IMR-90 (cell line): ENCODE data around the gene PVALEF. TPM values are rescaled to one million over a fixed set of nuclear protein-coding genes. Genes with fewer than 3 reads are reported as not detected.
"Not testable (repeated sequence)": the region's sequence is repeated elsewhere in the genome, so short reads cannot be mapped to it uniquely, and the experiment has no call there.

Source experiments
- ATAC-seq: fragments of 200-7000 bp; cut with Tn5 transposase; 2 replicates; pipeline ENCODE4 v1.9.1; 2020; ENCODE audit warnings: low read depth, mild to moderate bottlenecking, moderate library complexity
- BruUV-seq: library from RNA; stranded (reverse); fragments of 400-500 nt; replicated peaks from 2 replicates; lab custom pipeline; 2021; lab: Mats Ljungman, UMichigan
- CTCF ChIA-PET: fragments of 300-600 bp; formaldehyde crosslinking; extraction: SDS; loops from one replicate; lab custom pipeline; 2021; ENCODE audit warnings: antibody characterized with exemption; lab: Yijun Ruan, JAX
- POLR2A ChIA-PET: fragments of 300-600 bp; sonication (Branson Sonifier 250); formaldehyde crosslinking; loops from one replicate; lab custom pipeline; 2022; ENCODE audit warnings: antibody characterized with exemption; ENCODE audit not compliant: unreplicated experiment; lab: Charles Lee
- DNase-seq: peaks from one replicate; pipeline ENCODE4 v3.0.0; 2013
- H2AFZ ChIP-seq: replicated peaks from 2 replicates; pipeline ENCODE3; 2013; ENCODE audit warnings: low read length, mild to moderate bottlenecking; ENCODE audit not compliant: poor library complexity
- H2AK5ac ChIP-seq: 2 replicates; pipeline ENCODE4 v1.6.1; 2013; ENCODE audit warnings: low read depth, low read length, inconsistent platforms
- H2AK9ac ChIP-seq: replicated peaks from 2 replicates; pipeline ENCODE3; 2013; ENCODE audit warnings: mild to moderate bottlenecking, low read depth, low read length, moderate library complexity; ENCODE audit not compliant: poor library complexity
- H2BK120ac ChIP-seq: 2 replicates; pipeline ENCODE4 v1.6.1; 2013; ENCODE audit warnings: low read depth, low read length, inconsistent platforms
- H2BK15ac ChIP-seq: 3 replicates; pipeline ENCODE4 v1.6.1; 2013; ENCODE audit warnings: low read depth, low read length, inconsistent platforms
- H2BK20ac ChIP-seq: 2 replicates; pipeline ENCODE4 v1.6.1; 2013; ENCODE audit warnings: low read depth, mild to moderate bottlenecking, inconsistent platforms, low read length, moderate library complexity
- H2BK5ac ChIP-seq: 2 replicates; pipeline ENCODE4 v1.6.1; 2013; ENCODE audit warnings: mild to moderate bottlenecking, low read depth, low read length, inconsistent platforms; ENCODE audit not compliant: poor library complexity, severe bottlenecking
- H3K14ac ChIP-seq: replicated peaks from 2 replicates; pipeline ENCODE4 v1.6.1; 2013; ENCODE audit warnings: low read depth, low read length, inconsistent platforms
- H3K18ac ChIP-seq: 2 replicates; pipeline ENCODE4 v1.6.1; 2013; ENCODE audit warnings: low read depth, low read length, control low read depth
- H3K23ac ChIP-seq: 2 replicates; pipeline ENCODE4 v1.6.1; 2013; ENCODE audit warnings: low read depth, low read length, inconsistent platforms
- H3K27ac ChIP-seq: 2 replicates; pipeline ENCODE4 v1.5.1; 2013; ENCODE audit warnings: mild to moderate bottlenecking, control low read depth, low read length; ENCODE audit not compliant: insufficient read depth
- H3K27me3 ChIP-seq: 2 replicates; pipeline ENCODE4 v1.6.1; 2013; ENCODE audit warnings: low read length; ENCODE audit not compliant: control insufficient read depth, insufficient read depth
- H3K36me3 ChIP-seq: 2 replicates; pipeline ENCODE4 v1.6.1; 2013; ENCODE audit warnings: low read length, mixed read lengths; ENCODE audit not compliant: control insufficient read depth, insufficient read depth
- H3K4ac ChIP-seq: 2 replicates; pipeline ENCODE4 v1.6.1; 2013; ENCODE audit warnings: low read depth, low read length, inconsistent platforms
- H3K4me1 ChIP-seq: 2 replicates; pipeline ENCODE4 v1.6.1; 2013; ENCODE audit warnings: low read length, mixed read lengths; ENCODE audit not compliant: control insufficient read depth, insufficient read depth
- H3K4me2 ChIP-seq: 2 replicates; pipeline ENCODE4 v1.6.1; 2013; ENCODE audit warnings: low read depth, mild to moderate bottlenecking, control low read depth, low read length, moderate library complexity
- H3K4me3 ChIP-seq: 2 replicates; pipeline ENCODE4 v1.5.1; 2013; ENCODE audit warnings: low read depth, mild to moderate bottlenecking, control low read depth, low read length, moderate library complexity; ENCODE audit not compliant: insufficient read depth
- H3K56ac ChIP-seq: 2 replicates; pipeline ENCODE4 v1.6.1; 2013; ENCODE audit warnings: low read length, inconsistent platforms; ENCODE audit not compliant: insufficient read depth; ENCODE audit errors: extremely low read depth
- H3K79me1 ChIP-seq, 2 experiments: 2 replicates each; pipeline ENCODE4 v1.6.1; 2013; ENCODE audit warnings: low read length in 2 of 2, inconsistent platforms in 1 of 2, low read depth in 1 of 2
- H3K9ac ChIP-seq: 2 replicates; pipeline ENCODE4 v1.6.1; 2013; ENCODE audit warnings: low read depth, low read length, control low read depth
- H3K9me1 ChIP-seq: 2 replicates; pipeline ENCODE4 v1.6.1; 2013; ENCODE audit warnings: low read length, inconsistent platforms; ENCODE audit not compliant: insufficient read depth
- H3K9me3 ChIP-seq: 2 replicates; pipeline ENCODE4 v1.6.1; 2013; ENCODE audit warnings: low read length; ENCODE audit not compliant: control insufficient read depth, insufficient read depth
- H4K20me1 ChIP-seq: 2 replicates; pipeline ENCODE4 v1.6.1; 2013; ENCODE audit warnings: low read length, inconsistent platforms; ENCODE audit not compliant: insufficient read depth
- H4K5ac ChIP-seq: 2 replicates; pipeline ENCODE4 v1.6.1; 2013; ENCODE audit warnings: mild to moderate bottlenecking, low read depth, low read length, control low read depth
- H4K8ac ChIP-seq, 2 experiments: 2 replicates each; pipeline ENCODE4 v1.6.1; 2013; ENCODE audit warnings: low read depth in 2 of 2, low read length in 2 of 2, control low read depth in 1 of 2, inconsistent platforms in 1 of 2
- H4K91ac ChIP-seq: 2 replicates; pipeline ENCODE4 v1.6.1; 2013; ENCODE audit warnings: low read depth, low read length, inconsistent platforms; ENCODE audit not compliant: insufficient read depth
- WGBS, 2 experiments: methylation state at CpG; one replicate each; pipeline versions ENCODE4 v1.1.5 to v1.1.7; 2013; ENCODE audit warnings: missing lambda C conversion rate in 2 of 2; ENCODE audit not compliant: insufficient read length in 1 of 2; ENCODE audit errors: extremely low coverage in 2 of 2; 5-methylcytosine and 5-hydroxymethylcytosine counted together
- dilution Hi-C: fragments of 300-500 bp; cut with HindIII; formaldehyde crosslinking; loops from one replicate; pipeline ENCODE4 v1.14.3; 2018; ENCODE audit warnings: low sequenced_read_pairs; ENCODE audit not compliant: unreplicated experiment
- in situ Hi-C: fragments of 300-500 bp; cut with MboI; formaldehyde crosslinking; loops from 3 replicates; pipeline ENCODE4 v1.14.3; 2019; ENCODE audit warnings: low sequenced_read_pairs, inconsistent platforms, mixed read lengths
- intact Hi-C: fragments of 100-400 bp; cut with micrococcal nuclease; formaldehyde crosslinking; loops from 2 replicates; pipeline ENCODE4 v1.10.0; 2022
- polyA plus RNA-seq, 3 experiments: library from polyadenylated mRNA; depleted of rRNA; stranded (reverse); fragments of >200 nt; gene quantifications; 2 replicates each; pipeline ENCODE4 v1.2.3, GENCODE V29; 2012; ENCODE audit warnings: low replicate concordance in 1 of 3
- total RNA-seq: library from RNA; depleted of rRNA; stranded (reverse); fragments of >200 nt; gene quantifications from 2 replicates; pipeline ENCODE4 v1.2.3, GENCODE V29; 2012

PVALEF gene
- total and polyA plus RNA-seq, 2 of the 4 experiments (the other 2 are of a cell fraction), result not detected

DNA sequence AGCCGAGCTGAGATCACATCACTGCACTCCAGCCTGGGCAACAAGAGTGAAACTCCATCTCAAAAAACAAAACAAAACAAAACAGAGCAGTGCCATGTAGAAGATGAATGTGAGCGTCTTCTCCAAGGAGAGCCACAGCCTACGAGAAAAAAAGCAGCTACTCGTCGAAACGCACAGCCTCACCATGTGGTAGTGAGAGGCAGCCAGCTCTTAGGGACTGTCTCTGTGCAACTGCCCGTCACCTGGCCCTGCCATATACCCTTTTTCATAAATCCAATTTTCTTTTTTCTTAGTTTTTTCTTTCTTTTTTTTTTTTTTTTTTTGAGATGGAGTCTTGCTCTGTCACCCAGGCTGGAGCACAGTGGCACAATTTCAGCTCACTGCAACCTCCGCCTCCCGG lies 11.3 kb upstream of the PVALEF start:
- ATAC-seq, H3K4me1 ChIP-seq, in situ Hi-C loops, H4K5ac ChIP-seq, H3K14ac ChIP-seq, intact Hi-C loops, H3K9ac ChIP-seq, H2BK20ac ChIP-seq, H2AFZ ChIP-seq, H2AK5ac ChIP-seq, H4K91ac ChIP-seq, H3K27ac ChIP-seq, H2BK15ac ChIP-seq, POLR2A ChIA-PET, BruUV-seq, H3K9me3 ChIP-seq, H4K8ac ChIP-seq, H3K79me1 ChIP-seq, H3K56ac ChIP-seq, H2AK9ac ChIP-seq, H3K9me1 ChIP-seq, H3K4ac ChIP-seq, H2BK120ac ChIP-seq, H3K18ac ChIP-seq, H3K36me3 ChIP-seq, DNase-seq, H4K20me1 ChIP-seq, CTCF ChIA-PET, H3K4me2 ChIP-seq, H2BK5ac ChIP-seq, H3K23ac ChIP-seq, H3K4me3 ChIP-seq, dilution Hi-C loops: not testable (repeated sequence)
- WGBS, 2 experiments, result 100% methylated on average over 1 of the region's 9 CpGs; no CpG with 5 or more reads in 1 of the 2 experiments
- H3K27me3 ChIP-seq, result peaks cover 24% of the 10 kb centered on the region
